Smooth muscle cell (in vitro differentiated cells): Measurements from ENCODE around the gene LY86. TPM values are rescaled to one million over a fixed set of nuclear protein-coding genes. Genes with fewer than 3 reads are reported as not detected.

Experiments
- DNase-seq: peaks from one replicate; lab custom pipeline; 2025; ENCODE audit not compliant: unreplicated experiment; lab: John Stamatoyannopoulos, UW
- H2AFZ ChIP-seq: fragments of 200-600 bp; sonication (generic); 2 replicates; pipeline ENCODE4 v1.6.0; 2016; ENCODE audit warnings: antibody characterized with exemption, low read depth, mild to moderate bottlenecking
- H3F3A ChIP-seq: fragments of 200-600 bp; sonication (generic); 2 replicates; pipeline ENCODE4 v1.6.0; 2017; ENCODE audit warnings: antibody characterized with exemption, low read depth
- H3K27ac ChIP-seq: fragments of 200-600 bp; sonication (generic); 2 replicates; pipeline ENCODE4 v1.5.1; 2016; ENCODE audit warnings: low read depth, mild to moderate bottlenecking
- H3K27me3 ChIP-seq: fragments of 200-600 bp; sonication (generic); 2 replicates; pipeline ENCODE4 v1.6.1; 2016; ENCODE audit warnings: low read depth, mild to moderate bottlenecking
- H3K36me3 ChIP-seq: fragments of 200-600 bp; sonication (generic); 2 replicates; pipeline ENCODE4 v1.5.1; 2016; ENCODE audit warnings: low read depth
- H3K4me1 ChIP-seq: fragments of 200-600 bp; sonication (generic); 2 replicates; pipeline ENCODE4 v1.5.1; 2016; ENCODE audit warnings: low read depth
- H3K4me2 ChIP-seq: fragments of 200-600 bp; sonication (generic); 2 replicates; pipeline ENCODE4 v1.6.0; 2016; ENCODE audit warnings: mild to moderate bottlenecking
- H3K4me3 ChIP-seq: fragments of 200-600 bp; sonication (generic); 2 replicates; pipeline ENCODE4 v1.5.1; 2016; ENCODE audit warnings: mild to moderate bottlenecking
- H3K79me2 ChIP-seq: fragments of 200-600 bp; sonication (generic); 2 replicates; pipeline ENCODE4 v1.6.0; 2016; ENCODE audit warnings: low read depth, mild to moderate bottlenecking
- H3K9ac ChIP-seq: fragments of 200-600 bp; sonication (generic); 2 replicates; pipeline ENCODE4 v1.6.0; 2016; ENCODE audit warnings: low read depth
- H3K9me3 ChIP-seq: fragments of 200-600 bp; sonication (generic); replicated peaks from 2 replicates; pipeline ENCODE4 v1.5.1; 2016; ENCODE audit warnings: low read depth
- H4K20me1 ChIP-seq: fragments of 200-600 bp; sonication (generic); 2 replicates; pipeline ENCODE4 v1.6.0; 2016; ENCODE audit warnings: low read depth
- CTCF ChIP-seq: fragments of 200-600 bp; sonication (generic); IDR thresholded peaks from 2 replicates; pipeline ENCODE4 v1.5.1; 2017; ENCODE audit warnings: borderline replicate concordance, mild to moderate bottlenecking, antibody characterized with exemption; ENCODE audit not compliant: insufficient read depth, poor library complexity, severe bottlenecking
- WGBS: methylation state at CpG from one replicate; pipeline ENCODE4 v1.1.7; 2016; ENCODE audit warnings: low lambda C conversion rate; 5-methylcytosine and 5-hydroxymethylcytosine counted together
- polyA plus RNA-seq: library from polyadenylated mRNA; unstranded; fragments of >200 nt; fragmentation: Nextera tagmentation; extraction: Ambion mirVana; gene quantifications from 2 replicates; pipeline ENCODE4 v1.2.1, GENCODE V29; 2016
- total RNA-seq: library from RNA; depleted of rRNA; stranded (reverse); fragments of >200 nt; gene quantifications from 2 replicates; pipeline ENCODE4 v1.2.3, GENCODE V29; 2014

Gene LY86
- total and polyA plus RNA-seq, 2 experiments from 2014 or later = not detected

GRCh38 chr6:6635869-6636268, 47.3 kb downstream of the LY86 start:
- no peak overlapping the region for H3K27ac ChIP-seq
- H3K4me2 ChIP-seq = no peak overlapping the region
- H3K9ac ChIP-seq = no peak overlapping the region
- no peaks in the 10 kb centered on the region for H3F3A ChIP-seq
- 74% methylated on average over 3 of the region's 3 CpGs for WGBS
- no peak for DNase-seq
- H3K36me3 ChIP-seq = no peaks in the 10 kb centered on the region
- H2AFZ ChIP-seq = no peak overlapping the region
- no peaks in the 10 kb centered on the region for H3K79me2 ChIP-seq
- no peaks in the 10 kb centered on the region for H3K9me3 ChIP-seq
- no peaks in the 10 kb centered on the region for H4K20me1 ChIP-seq
- TF ChIP-seq CTCF = no peak
- peaks cover 3% of the 10 kb centered on the region for H3K4me1 ChIP-seq
- H3K27me3 ChIP-seq = no peaks in the 10 kb centered on the region
- H3K4me3 ChIP-seq = no peak overlapping the region

- DNase-seq = no peak
- no peak overlapping the region for H3K4me3 ChIP-seq
- H3K27ac ChIP-seq = no peak overlapping the region
- WGBS = 95% methylated on average over 4 of the region's 4 CpGs
- no peaks in the 10 kb centered on the region for H3K36me3 ChIP-seq
- H4K20me1 ChIP-seq = no peaks in the 10 kb centered on the region
- TF ChIP-seq CTCF = no peak
- H3K79me2 ChIP-seq = no peaks in the 10 kb centered on the region
- no peaks in the 10 kb centered on the region for H3F3A ChIP-seq
- no peaks in the 10 kb centered on the region for H3K9me3 ChIP-seq
- H3K27me3 ChIP-seq = no peaks in the 10 kb centered on the region
- H3K9ac ChIP-seq = no peak overlapping the region
- no peak overlapping the region for H2AFZ ChIP-seq
- H3K4me1 ChIP-seq = peaks cover 3% of the 10 kb centered on the region
- H3K4me2 ChIP-seq = no peak overlapping the region
These were observed 51.1 kb downstream of the LY86 start for GRCh38 chr6:6639572-6639971.

GRCh38 chr6:6640926-6641325, 52.4 kb downstream of the LY86 start:
- H3F3A ChIP-seq = no peaks in the 10 kb centered on the region
- 70% methylated on average over 4 of the region's 4 CpGs for WGBS
- no peaks in the 10 kb centered on the region for H3K9me3 ChIP-seq

More at GRCh38 chr6:6640926-6641325, 52.4 kb downstream of the LY86 start:
- H3K4me2 ChIP-seq = no peak overlapping the region
- H3K27me3 ChIP-seq = no peaks in the 10 kb centered on the region
- H3K36me3 ChIP-seq = no peaks in the 10 kb centered on the region
- H3K9ac ChIP-seq = no peak overlapping the region
- TF ChIP-seq CTCF = no peak
- no peak overlapping the region for H3K27ac ChIP-seq
- DNase-seq = no peak
- H4K20me1 ChIP-seq = no peaks in the 10 kb centered on the region
- H3K79me2 ChIP-seq = no peaks in the 10 kb centered on the region
- H3K4me3 ChIP-seq = no peak overlapping the region
- peaks cover 3% of the 10 kb centered on the region for H3K4me1 ChIP-seq
- no peak overlapping the region for H2AFZ ChIP-seq
